ENCODE data around the gene ASIC4.

DNA sequence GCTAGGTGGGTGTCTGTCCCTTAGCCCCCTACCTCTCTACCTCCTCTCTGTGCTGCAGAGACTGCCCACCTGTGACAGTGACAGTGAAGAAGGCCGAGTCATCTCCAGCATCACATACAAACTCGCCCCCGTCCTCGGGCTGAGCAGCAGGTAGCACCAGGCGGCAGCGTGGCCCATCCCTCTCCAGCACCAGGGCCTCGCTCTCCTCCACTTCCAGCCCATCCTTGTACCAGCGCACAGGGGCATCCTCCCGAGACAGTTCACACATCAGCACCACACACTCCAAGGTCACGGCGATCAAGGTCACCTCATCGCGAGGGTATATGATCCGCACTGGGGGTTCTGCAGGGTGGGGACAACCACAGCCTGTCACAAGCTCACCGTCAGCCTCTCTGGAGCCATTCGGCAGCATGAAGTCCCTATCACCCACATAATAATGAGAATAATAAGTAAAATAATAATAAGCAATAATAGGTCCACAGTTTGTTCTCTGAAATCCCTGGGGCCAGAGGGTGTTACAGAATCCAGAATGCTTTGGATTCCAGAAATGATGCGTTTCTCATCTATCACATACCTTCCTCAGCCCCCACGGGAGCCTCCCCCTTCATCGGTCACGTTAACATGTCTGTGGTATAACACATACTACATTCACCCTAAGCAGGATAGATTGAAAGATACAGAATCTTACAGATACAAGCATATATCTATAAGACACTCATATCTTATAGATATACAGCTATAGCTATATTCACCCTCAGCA, 45.1 kb downstream of the ASIC4 start:
- TF ChIP-seq POLR2AphosphoS5 (IDR thresholded peaks at IDR 0.05): no peak
- no peak for TF ChIP-seq POLR2A (IDR thresholded peaks at IDR 0.05)
- TF ChIP-seq, protein P1, sequence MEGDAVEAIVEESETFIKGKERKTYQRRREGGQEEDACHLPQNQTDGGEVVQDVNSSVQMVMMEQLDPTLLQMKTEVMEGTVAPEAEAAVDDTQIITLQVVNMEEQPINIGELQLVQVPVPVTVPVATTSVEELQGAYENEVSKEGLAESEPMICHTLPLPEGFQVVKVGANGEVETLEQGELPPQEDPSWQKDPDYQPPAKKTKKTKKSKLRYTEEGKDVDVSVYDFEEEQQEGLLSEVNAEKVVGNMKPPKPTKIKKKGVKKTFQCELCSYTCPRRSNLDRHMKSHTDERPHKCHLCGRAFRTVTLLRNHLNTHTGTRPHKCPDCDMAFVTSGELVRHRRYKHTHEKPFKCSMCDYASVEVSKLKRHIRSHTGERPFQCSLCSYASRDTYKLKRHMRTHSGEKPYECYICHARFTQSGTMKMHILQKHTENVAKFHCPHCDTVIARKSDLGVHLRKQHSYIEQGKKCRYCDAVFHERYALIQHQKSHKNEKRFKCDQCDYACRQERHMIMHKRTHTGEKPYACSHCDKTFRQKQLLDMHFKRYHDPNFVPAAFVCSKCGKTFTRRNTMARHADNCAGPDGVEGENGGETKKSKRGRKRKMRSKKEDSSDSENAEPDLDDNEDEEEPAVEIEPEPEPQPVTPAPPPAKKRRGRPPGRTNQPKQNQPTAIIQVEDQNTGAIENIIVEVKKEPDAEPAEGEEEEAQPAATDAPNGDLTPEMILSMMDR (IDR thresholded peaks at IDR 0.05): no peak
